ENCODE results near the gene CCSER1.

CCSER1 gene

GRCh38 chr4:90099812-90100211, 27.4 kb upstream of the CCSER1 start:
- no peaks in the 10 kb centered on the region for H3K36me3 ChIP-seq (ENCODE audit: insufficient read depth, low read length)
- H3K4me2 ChIP-seq (ENCODE audit: low read length) = no peak overlapping the region
- H3K79me2 ChIP-seq (ENCODE audit: insufficient read depth, low read length) = no peaks in the 10 kb centered on the region
- H2AFZ ChIP-seq (ENCODE audit: low read length) = no peak overlapping the region
- H3K4me3 ChIP-seq (ENCODE audit: low read depth, low read length, poor library complexity, severe bottlenecking) = no peak overlapping the region
- H3K9me3 ChIP-seq (ENCODE audit: low read length) = no peaks in the 10 kb centered on the region
- H3F3A ChIP-seq (ENCODE audit: insufficient read depth, low read length) = no peaks in the 10 kb centered on the region
- no peaks in the 10 kb centered on the region for H3K27me3 ChIP-seq (ENCODE audit: insufficient read depth, low read length)
- H3K9me2 ChIP-seq (ENCODE audit: low read depth, low read length) = no peaks in the 10 kb centered on the region
- no peak overlapping the region for H3K27ac ChIP-seq (ENCODE audit: low read depth, low read length, poor library complexity, severe bottlenecking)
- H4K20me1 ChIP-seq (ENCODE audit: insufficient read depth, low read length) = no peaks in the 10 kb centered on the region
- no peaks in the 10 kb centered on the region for H3K4me1 ChIP-seq (ENCODE audit: insufficient read depth, low read length, severe bottlenecking)
- no peak for TF ChIP-seq EZH2 (IDR thresholded peaks at IDR 0.05; ENCODE audit: borderline replicate concordance, low read length)
- TF ChIP-seq CTCF (IDR thresholded peaks at IDR 0.05; ENCODE audit: low read length) = no peak
- H3K9ac ChIP-seq (ENCODE audit: low read length) = no peak overlapping the region

GRCh38 chr4:90103991-90104390, 23.2 kb upstream of the CCSER1 start:
- no peaks in the 10 kb centered on the region for H3K9me2 ChIP-seq (ENCODE audit: low read depth, low read length)
- H3K9ac ChIP-seq (ENCODE audit: low read length) = no peak overlapping the region
- H4K20me1 ChIP-seq (ENCODE audit: insufficient read depth, low read length) = no peaks in the 10 kb centered on the region
- H3K79me2 ChIP-seq (ENCODE audit: insufficient read depth, low read length) = no peaks in the 10 kb centered on the region
- no peak overlapping the region for H3K4me2 ChIP-seq (ENCODE audit: low read length)
- no peak overlapping the region for H3K4me3 ChIP-seq (ENCODE audit: low read depth, low read length, poor library complexity, severe bottlenecking)
- no peaks in the 10 kb centered on the region for H3K36me3 ChIP-seq (ENCODE audit: insufficient read depth, low read length)
- H3F3A ChIP-seq (ENCODE audit: insufficient read depth, low read length) = no peaks in the 10 kb centered on the region
- H3K27me3 ChIP-seq (ENCODE audit: insufficient read depth, low read length) = no peaks in the 10 kb centered on the region
- H3K4me1 ChIP-seq (ENCODE audit: insufficient read depth, low read length, severe bottlenecking) = no peaks in the 10 kb centered on the region
- no peak overlapping the region for H3K27ac ChIP-seq (ENCODE audit: low read depth, low read length, poor library complexity, severe bottlenecking)
- no peaks in the 10 kb centered on the region for H3K9me3 ChIP-seq (ENCODE audit: low read length)
- no peak overlapping the region for H2AFZ ChIP-seq (ENCODE audit: low read length)
- TF ChIP-seq EZH2 (IDR thresholded peaks at IDR 0.05; ENCODE audit: borderline replicate concordance, low read length) (no peak), CTCF (IDR thresholded peaks at IDR 0.05; ENCODE audit: low read length) (no peak)

DNA sequence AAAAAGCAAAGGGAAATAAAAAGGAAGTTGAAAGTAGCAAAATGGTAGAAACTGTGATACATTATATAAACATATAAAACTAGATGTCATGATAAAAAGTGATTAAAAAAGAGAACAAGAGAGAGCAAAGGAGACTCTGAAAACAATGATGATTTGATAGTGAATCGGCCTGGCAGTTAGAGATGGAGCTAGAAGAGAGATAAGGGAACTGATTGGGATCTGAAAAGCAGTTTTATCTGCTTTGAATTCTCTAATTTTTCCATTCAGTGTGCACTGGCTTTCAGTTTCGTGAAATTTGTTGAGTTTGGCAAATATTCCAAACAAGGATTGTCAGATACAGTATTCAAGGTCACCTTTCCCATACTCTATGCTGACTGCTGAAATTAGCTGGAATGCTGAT, 21.9 kb upstream of the CCSER1 start:
- Histone ChIP-seq H3K4me3 (ENCODE audit: low read depth, low read length, poor library complexity, severe bottlenecking) (no peak overlapping the region), H4K20me1 (ENCODE audit: insufficient read depth, low read length) (no peaks in the 10 kb centered on the region), H3K4me2 (ENCODE audit: low read length) (no peak overlapping the region), H3K9me2 (ENCODE audit: low read depth, low read length) (no peaks in the 10 kb centered on the region), H3K27me3 (ENCODE audit: insufficient read depth, low read length) (no peaks in the 10 kb centered on the region), H3K4me1 (ENCODE audit: insufficient read depth, low read length, severe bottlenecking) (no peaks in the 10 kb centered on the region), H3F3A (ENCODE audit: insufficient read depth, low read length) (no peaks in the 10 kb centered on the region), H3K36me3 (ENCODE audit: insufficient read depth, low read length) (no peaks in the 10 kb centered on the region), H3K79me2 (ENCODE audit: insufficient read depth, low read length) (no peaks in the 10 kb centered on the region), H2AFZ (ENCODE audit: low read length) (no peak overlapping the region), H3K27ac (ENCODE audit: low read depth, low read length, poor library complexity, severe bottlenecking) (no peak overlapping the region), H3K9ac (ENCODE audit: low read length) (no peak overlapping the region), H3K9me3 (ENCODE audit: low read length) (no peaks in the 10 kb centered on the region)
- TF ChIP-seq EZH2 (IDR thresholded peaks at IDR 0.05; ENCODE audit: borderline replicate concordance, low read length) = no peak
- TF ChIP-seq CTCF (IDR thresholded peaks at IDR 0.05; ENCODE audit: low read length) = no peak

Measured in OCI-LY1 (cell line).